Measurements from ENCODE around the gene STEAP2. TPM values are rescaled to one million over a fixed set of nuclear protein-coding genes. Genes with fewer than 3 reads are reported as not detected.

The STEAP2 gene
- total RNA-seq, 1 experiment from 2014 or later, result 134 TPM

GRCh38 chr7:90239050-90239449 is 27.5 kb downstream of the STEAP2 start:
- POLR2A ChIA-PET (ENCODE audit: low non-redundant PET), result no interaction called here
- CTCF ChIA-PET, result no interaction called here
- Histone ChIP-seq H3K36me3 (ENCODE audit: insufficient read depth, low read length, poor library complexity, severe bottlenecking) (peaks cover 35% of the 10 kb centered on the region), H3K4me1 (ENCODE audit: insufficient read depth, low read length, poor library complexity, severe bottlenecking) (peaks cover 12% of the 10 kb centered on the region), H3K9me3 (ENCODE audit: low read depth, low read length, poor library complexity, severe bottlenecking) (no peaks in the 10 kb centered on the region), H3K4me3 (ENCODE audit: low read depth, low read length, poor library complexity, severe bottlenecking) (no peak overlapping the region), H3K27me3 (replicated peaks; ENCODE audit: insufficient read depth, low read depth, low read length, poor library complexity) (no peaks in the 10 kb centered on the region), H3K27ac (ENCODE audit: low read depth, low read length, poor library complexity, severe bottlenecking) (no peak overlapping the region)
- intact Hi-C loops (cut with micrococcal nuclease; ENCODE audit: unreplicated experiment), result no loop called here
- no TSS peak for BruUV-seq (replicated peaks)
- no peak for TF ChIP-seq EZH2 (IDR thresholded peaks at IDR 0.05; ENCODE audit: borderline replicate concordance, low read depth, low read length, poor library complexity, severe bottlenecking)
- no peak for TF ChIP-seq CTCF (conservative IDR thresholded peaks at IDR 0.05; ENCODE audit: low read depth, low read length)
- DNase-seq (ENCODE audit: low spot score), result no peak

DNA sequence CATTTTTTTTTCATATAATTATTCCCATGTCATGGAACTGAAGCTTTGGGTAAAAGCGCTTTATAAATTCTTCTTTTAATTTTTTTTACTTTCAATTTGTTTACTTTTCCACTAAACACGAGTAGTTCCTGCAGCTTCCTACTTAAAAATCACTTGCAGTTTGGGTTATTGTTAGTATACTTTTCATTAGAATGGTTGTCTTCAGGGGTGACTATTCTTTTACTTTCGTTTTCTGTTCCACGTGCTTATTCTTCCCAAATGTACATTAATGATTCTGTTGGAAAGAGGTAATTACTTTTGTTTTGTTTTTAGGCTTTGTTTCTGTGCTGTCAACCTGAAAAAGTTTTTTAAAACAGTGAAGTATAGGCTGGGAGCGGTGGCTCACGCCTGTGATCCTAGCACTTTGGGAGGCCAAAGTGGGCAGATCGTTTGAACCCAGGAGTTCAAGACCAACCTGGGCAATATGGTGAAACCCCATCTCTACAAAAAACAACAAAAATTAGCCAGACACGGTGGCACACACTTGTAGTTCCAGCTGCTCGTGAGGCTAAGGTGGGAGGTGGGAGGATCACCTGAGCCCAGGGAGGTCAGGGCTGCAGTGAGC is 28.2 kb downstream of the STEAP2 start:
- TF ChIP-seq EZH2 (IDR thresholded peaks at IDR 0.05; ENCODE audit: borderline replicate concordance, low read depth, low read length, poor library complexity, severe bottlenecking), result no peak
- TF ChIP-seq CTCF (conservative IDR thresholded peaks at IDR 0.05; ENCODE audit: low read depth, low read length), result no peak

GRCh38 chr7:90242369-90243168 is 31.0 kb downstream of the STEAP2 start:
- ChIA-PET POLR2A (ENCODE audit: low non-redundant PET) (no interaction called here), CTCF (no interaction called here)
- H3K27me3 ChIP-seq (replicated peaks; ENCODE audit: insufficient read depth, low read depth, low read length, poor library complexity), result no peaks in the 10 kb centered on the region
- BruUV-seq (replicated peaks), result no TSS peak
- H3K9me3 ChIP-seq (ENCODE audit: low read depth, low read length, poor library complexity, severe bottlenecking), result no peaks in the 10 kb centered on the region
- no peak overlapping the region for H3K27ac ChIP-seq (ENCODE audit: low read depth, low read length, poor library complexity, severe bottlenecking)
- DNase-seq (ENCODE audit: low spot score), result no peak
- H3K36me3 ChIP-seq (ENCODE audit: insufficient read depth, low read length, poor library complexity, severe bottlenecking), result peaks cover 14% of the 10 kb centered on the region
- H3K4me3 ChIP-seq (ENCODE audit: low read depth, low read length, poor library complexity, severe bottlenecking), result no peak overlapping the region
- no peak for TF ChIP-seq EZH2 (IDR thresholded peaks at IDR 0.05; ENCODE audit: borderline replicate concordance, low read depth, low read length, poor library complexity, severe bottlenecking)
- TF ChIP-seq CTCF (conservative IDR thresholded peaks at IDR 0.05; ENCODE audit: low read depth, low read length), result no peak
- intact Hi-C loops (cut with micrococcal nuclease; ENCODE audit: unreplicated experiment), result no loop called here
- H3K4me1 ChIP-seq (ENCODE audit: insufficient read depth, low read length, poor library complexity, severe bottlenecking), result peaks cover 4% of the 10 kb centered on the region

More for the DNA sequence above, 28.2 kb downstream of the STEAP2 start:
- H3K9me3 ChIP-seq (ENCODE audit: low read depth, low read length, poor library complexity, severe bottlenecking), result no peaks in the 10 kb centered on the region
- intact Hi-C loops (cut with micrococcal nuclease; ENCODE audit: unreplicated experiment), result no loop called here
- H3K4me3 ChIP-seq (ENCODE audit: low read depth, low read length, poor library complexity, severe bottlenecking), result no peak overlapping the region
- CTCF ChIA-PET, result no interaction called here
- peaks cover 31% of the 10 kb centered on the region for H3K36me3 ChIP-seq (ENCODE audit: insufficient read depth, low read length, poor library complexity, severe bottlenecking)
- H3K4me1 ChIP-seq (ENCODE audit: insufficient read depth, low read length, poor library complexity, severe bottlenecking), result peaks cover 12% of the 10 kb centered on the region
- no TSS peak for BruUV-seq (replicated peaks)
- no peak for DNase-seq (ENCODE audit: low spot score)
- POLR2A ChIA-PET (ENCODE audit: low non-redundant PET), result no interaction called here
- H3K27me3 ChIP-seq (replicated peaks; ENCODE audit: insufficient read depth, low read depth, low read length, poor library complexity), result no peaks in the 10 kb centered on the region
- no peak overlapping the region for H3K27ac ChIP-seq (ENCODE audit: low read depth, low read length, poor library complexity, severe bottlenecking)
